IMR-90 (cell line): Measurements from ENCODE around the gene PRSS56. TPM values are rescaled to one million over a fixed set of nuclear protein-coding genes. Genes with fewer than 3 reads are reported as not detected.

Source experiments
- ATAC-seq: fragments of 200-7000 bp; cut with Tn5 transposase; 2 replicates; pipeline ENCODE4 v1.9.1; 2020; ENCODE audit warnings: low read depth, mild to moderate bottlenecking, moderate library complexity
- BruUV-seq: library from RNA; stranded (reverse); fragments of 400-500 nt; replicated peaks from 2 replicates; lab custom pipeline; 2021; lab: Mats Ljungman, UMichigan
- CTCF ChIA-PET: fragments of 300-600 bp; formaldehyde crosslinking; extraction: SDS; loops from one replicate; lab custom pipeline; 2021; ENCODE audit warnings: antibody characterized with exemption; lab: Yijun Ruan, JAX
- POLR2A ChIA-PET: fragments of 300-600 bp; sonication (Branson Sonifier 250); formaldehyde crosslinking; loops from one replicate; lab custom pipeline; 2022; ENCODE audit warnings: antibody characterized with exemption; ENCODE audit not compliant: unreplicated experiment; lab: Charles Lee
- DNase-seq: peaks from one replicate; pipeline ENCODE4 v3.0.0; 2013
- H2AFZ ChIP-seq: replicated peaks from 2 replicates; pipeline ENCODE3; 2013; ENCODE audit warnings: low read length, mild to moderate bottlenecking; ENCODE audit not compliant: poor library complexity
- H2AK5ac ChIP-seq: 2 replicates; pipeline ENCODE4 v1.6.1; 2013; ENCODE audit warnings: low read depth, low read length, inconsistent platforms
- H2AK9ac ChIP-seq: replicated peaks from 2 replicates; pipeline ENCODE3; 2013; ENCODE audit warnings: mild to moderate bottlenecking, low read depth, low read length, moderate library complexity; ENCODE audit not compliant: poor library complexity
- H2BK120ac ChIP-seq: 2 replicates; pipeline ENCODE4 v1.6.1; 2013; ENCODE audit warnings: low read depth, low read length, inconsistent platforms
- H2BK15ac ChIP-seq: 3 replicates; pipeline ENCODE4 v1.6.1; 2013; ENCODE audit warnings: low read depth, low read length, inconsistent platforms
- H2BK20ac ChIP-seq: 2 replicates; pipeline ENCODE4 v1.6.1; 2013; ENCODE audit warnings: low read depth, mild to moderate bottlenecking, inconsistent platforms, low read length, moderate library complexity
- H2BK5ac ChIP-seq: 2 replicates; pipeline ENCODE4 v1.6.1; 2013; ENCODE audit warnings: mild to moderate bottlenecking, low read depth, low read length, inconsistent platforms; ENCODE audit not compliant: poor library complexity, severe bottlenecking
- H3K14ac ChIP-seq: replicated peaks from 2 replicates; pipeline ENCODE4 v1.6.1; 2013; ENCODE audit warnings: low read depth, low read length, inconsistent platforms
- H3K18ac ChIP-seq: 2 replicates; pipeline ENCODE4 v1.6.1; 2013; ENCODE audit warnings: low read depth, low read length, control low read depth
- H3K23ac ChIP-seq: 2 replicates; pipeline ENCODE4 v1.6.1; 2013; ENCODE audit warnings: low read depth, low read length, inconsistent platforms
- H3K27ac ChIP-seq: 2 replicates; pipeline ENCODE4 v1.5.1; 2013; ENCODE audit warnings: mild to moderate bottlenecking, control low read depth, low read length; ENCODE audit not compliant: insufficient read depth
- H3K27me3 ChIP-seq: 2 replicates; pipeline ENCODE4 v1.6.1; 2013; ENCODE audit warnings: low read length; ENCODE audit not compliant: control insufficient read depth, insufficient read depth
- H3K36me3 ChIP-seq: 2 replicates; pipeline ENCODE4 v1.6.1; 2013; ENCODE audit warnings: low read length, mixed read lengths; ENCODE audit not compliant: control insufficient read depth, insufficient read depth
- H3K4ac ChIP-seq: 2 replicates; pipeline ENCODE4 v1.6.1; 2013; ENCODE audit warnings: low read depth, low read length, inconsistent platforms
- H3K4me1 ChIP-seq: 2 replicates; pipeline ENCODE4 v1.6.1; 2013; ENCODE audit warnings: low read length, mixed read lengths; ENCODE audit not compliant: control insufficient read depth, insufficient read depth
- H3K4me2 ChIP-seq: 2 replicates; pipeline ENCODE4 v1.6.1; 2013; ENCODE audit warnings: low read depth, mild to moderate bottlenecking, control low read depth, low read length, moderate library complexity
- H3K4me3 ChIP-seq: 2 replicates; pipeline ENCODE4 v1.5.1; 2013; ENCODE audit warnings: low read depth, mild to moderate bottlenecking, control low read depth, low read length, moderate library complexity; ENCODE audit not compliant: insufficient read depth
- H3K56ac ChIP-seq: 2 replicates; pipeline ENCODE4 v1.6.1; 2013; ENCODE audit warnings: low read length, inconsistent platforms; ENCODE audit not compliant: insufficient read depth; ENCODE audit errors: extremely low read depth
- H3K79me1 ChIP-seq, 2 experiments: 2 replicates each; pipeline ENCODE4 v1.6.1; 2013; ENCODE audit warnings: low read length in 2 of 2, inconsistent platforms in 1 of 2, low read depth in 1 of 2
- H3K9ac ChIP-seq: 2 replicates; pipeline ENCODE4 v1.6.1; 2013; ENCODE audit warnings: low read depth, low read length, control low read depth
- H3K9me1 ChIP-seq: 2 replicates; pipeline ENCODE4 v1.6.1; 2013; ENCODE audit warnings: low read length, inconsistent platforms; ENCODE audit not compliant: insufficient read depth
- H3K9me3 ChIP-seq: 2 replicates; pipeline ENCODE4 v1.6.1; 2013; ENCODE audit warnings: low read length; ENCODE audit not compliant: control insufficient read depth, insufficient read depth
- H4K20me1 ChIP-seq: 2 replicates; pipeline ENCODE4 v1.6.1; 2013; ENCODE audit warnings: low read length, inconsistent platforms; ENCODE audit not compliant: insufficient read depth
- H4K5ac ChIP-seq: 2 replicates; pipeline ENCODE4 v1.6.1; 2013; ENCODE audit warnings: mild to moderate bottlenecking, low read depth, low read length, control low read depth
- H4K8ac ChIP-seq, 2 experiments: 2 replicates each; pipeline ENCODE4 v1.6.1; 2013; ENCODE audit warnings: low read depth in 2 of 2, low read length in 2 of 2, control low read depth in 1 of 2, inconsistent platforms in 1 of 2
- H4K91ac ChIP-seq: 2 replicates; pipeline ENCODE4 v1.6.1; 2013; ENCODE audit warnings: low read depth, low read length, inconsistent platforms; ENCODE audit not compliant: insufficient read depth
- BHLHE40 ChIP-seq: fragments of 150-350 bp; IDR thresholded peaks from 2 replicates; pipeline ENCODE4 v1.6.1; 2016; ENCODE audit warnings: mild to moderate bottlenecking, low read depth, low read length
- MAFK ChIP-seq: IDR thresholded peaks from 2 replicates; pipeline ENCODE4 v1.6.1; 2012; ENCODE audit warnings: low read depth, low read length, improper control_type of control experiment
- WGBS, 2 experiments: methylation state at CpG; one replicate each; pipeline versions ENCODE4 v1.1.5 to v1.1.7; 2013; ENCODE audit warnings: missing lambda C conversion rate in 2 of 2; ENCODE audit not compliant: insufficient read length in 1 of 2; ENCODE audit errors: extremely low coverage in 2 of 2; 5-methylcytosine and 5-hydroxymethylcytosine counted together
- dilution Hi-C: fragments of 300-500 bp; cut with HindIII; formaldehyde crosslinking; loops from one replicate; pipeline ENCODE4 v1.14.3; 2018; ENCODE audit warnings: low sequenced_read_pairs; ENCODE audit not compliant: unreplicated experiment
- in situ Hi-C: fragments of 300-500 bp; cut with MboI; formaldehyde crosslinking; loops from 3 replicates; pipeline ENCODE4 v1.14.3; 2019; ENCODE audit warnings: low sequenced_read_pairs, inconsistent platforms, mixed read lengths
- intact Hi-C: fragments of 100-400 bp; cut with micrococcal nuclease; formaldehyde crosslinking; loops from 2 replicates; pipeline ENCODE4 v1.10.0; 2022
- polyA plus RNA-seq, 3 experiments: library from polyadenylated mRNA; depleted of rRNA; stranded (reverse); fragments of >200 nt; gene quantifications; 2 replicates each; pipeline ENCODE4 v1.2.3, GENCODE V29; 2012; ENCODE audit warnings: low replicate concordance in 1 of 3
- total RNA-seq: library from RNA; depleted of rRNA; stranded (reverse); fragments of >200 nt; gene quantifications from 2 replicates; pipeline ENCODE4 v1.2.3, GENCODE V29; 2012

PRSS56 gene
- total and polyA plus RNA-seq, 2 of the 4 experiments (the other 2 are of a cell fraction) = not detected

- no TSS peak for BruUV-seq
- in situ Hi-C loops = no loop called here
Observed at GRCh38 chr2:232502511-232502910, 17.7 kb upstream of the PRSS56 start.

More at GRCh38 chr2:232502511-232502910, 17.7 kb upstream of the PRSS56 start:
- H3K9me1 ChIP-seq = no peaks in the 10 kb centered on the region
- H3K79me1 ChIP-seq = no peaks in the 10 kb centered on the region
- no peaks in the 10 kb centered on the region for H3K9me3 ChIP-seq
- dilution Hi-C loops = no loop called here
- no peaks in the 10 kb centered on the region for H4K20me1 ChIP-seq
- no peaks in the 10 kb centered on the region for H3K4me1 ChIP-seq
- H4K5ac ChIP-seq = no peak overlapping the region
- no peak overlapping the region for H3K4me3 ChIP-seq
- no peak overlapping the region for H2AK9ac ChIP-seq
- no peak overlapping the region for H3K23ac ChIP-seq
- H2AK5ac ChIP-seq = no peak overlapping the region
- ChIA-PET POLR2A (no interaction called here), CTCF (no interaction called here)
- H2BK15ac ChIP-seq = no peak overlapping the region
- no peak overlapping the region for H2BK5ac ChIP-seq
- no peak overlapping the region for H4K91ac ChIP-seq
- no peak overlapping the region for H2BK20ac ChIP-seq
- H4K8ac ChIP-seq = no peak overlapping the region
- no peak overlapping the region for H3K9ac ChIP-seq
- DNase-seq = peak; percentile 6
- TF ChIP-seq BHLHE40 (peak; percentile 72; the same call in 1 of the 2 replicates), MAFK (no peak)
- no peak overlapping the region for H3K56ac ChIP-seq
- no peak overlapping the region for H2BK120ac ChIP-seq
- ATAC-seq = no peak
- peaks cover 73% of the 10 kb centered on the region for H3K27me3 ChIP-seq
- H2AFZ ChIP-seq = peak overlapping the region; percentile 23
- intact Hi-C loops = loop anchor here (10.0 kb wide), 1 partner anchor 598 kb away; no protein-coding TSS in a partner anchor
- H3K14ac ChIP-seq = no peak overlapping the region
- 14% methylated on average over 8 of the region's 21 CpGs; no CpG with 5 or more reads in 1 of the 2 experiments for WGBS, 2 experiments
- H3K27ac ChIP-seq = no peak overlapping the region
- no peaks in the 10 kb centered on the region for H3K36me3 ChIP-seq
- H3K4me2 ChIP-seq = peak overlapping the region; percentile 54; the same call in 1 of the 2 replicates
- no peak overlapping the region for H3K18ac ChIP-seq
- no peak overlapping the region for H3K4ac ChIP-seq
